NCI-H2227 (cell line): ENCODE data around the gene COQ9.

Source experiments
- DNase-seq: peaks from one replicate; lab custom pipeline; 2025; ENCODE audit not compliant: unreplicated experiment; lab: John Stamatoyannopoulos, UW

COQ9 gene

DNA sequence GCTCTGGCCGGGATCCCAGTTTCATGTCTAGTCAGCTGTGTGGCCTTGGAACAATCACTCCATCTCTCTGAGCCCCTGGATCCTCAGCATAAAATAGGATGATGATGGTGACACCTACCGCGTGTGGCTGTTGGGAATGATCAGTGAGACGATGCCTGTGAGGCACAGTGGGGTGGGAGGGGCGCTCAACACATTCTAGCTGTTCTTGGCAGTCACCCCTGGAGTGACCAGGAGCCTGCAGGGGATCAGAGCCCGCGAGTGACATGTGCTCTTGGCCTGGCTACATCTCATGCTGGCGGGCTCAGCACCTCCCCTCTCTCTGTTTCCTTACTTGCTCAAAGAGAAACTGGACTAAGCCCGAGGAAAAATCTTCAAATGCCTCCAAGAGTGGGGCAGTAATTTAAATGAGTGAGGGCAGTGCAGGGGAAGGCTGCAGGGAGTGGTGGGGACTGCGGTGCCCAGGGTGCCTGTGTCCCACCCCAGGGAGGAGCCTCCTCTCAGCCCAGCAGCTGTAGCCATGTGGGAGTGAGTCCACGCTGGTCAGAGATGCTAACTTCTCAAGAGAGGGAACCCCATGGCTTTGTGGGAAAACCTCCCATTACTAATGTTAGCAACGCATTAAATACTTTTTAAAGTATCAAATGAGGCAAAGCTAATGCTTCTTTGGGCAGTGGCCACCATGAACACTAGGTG, 62.1 kb downstream of the COQ9 start:
- no peak for DNase-seq

DNA sequence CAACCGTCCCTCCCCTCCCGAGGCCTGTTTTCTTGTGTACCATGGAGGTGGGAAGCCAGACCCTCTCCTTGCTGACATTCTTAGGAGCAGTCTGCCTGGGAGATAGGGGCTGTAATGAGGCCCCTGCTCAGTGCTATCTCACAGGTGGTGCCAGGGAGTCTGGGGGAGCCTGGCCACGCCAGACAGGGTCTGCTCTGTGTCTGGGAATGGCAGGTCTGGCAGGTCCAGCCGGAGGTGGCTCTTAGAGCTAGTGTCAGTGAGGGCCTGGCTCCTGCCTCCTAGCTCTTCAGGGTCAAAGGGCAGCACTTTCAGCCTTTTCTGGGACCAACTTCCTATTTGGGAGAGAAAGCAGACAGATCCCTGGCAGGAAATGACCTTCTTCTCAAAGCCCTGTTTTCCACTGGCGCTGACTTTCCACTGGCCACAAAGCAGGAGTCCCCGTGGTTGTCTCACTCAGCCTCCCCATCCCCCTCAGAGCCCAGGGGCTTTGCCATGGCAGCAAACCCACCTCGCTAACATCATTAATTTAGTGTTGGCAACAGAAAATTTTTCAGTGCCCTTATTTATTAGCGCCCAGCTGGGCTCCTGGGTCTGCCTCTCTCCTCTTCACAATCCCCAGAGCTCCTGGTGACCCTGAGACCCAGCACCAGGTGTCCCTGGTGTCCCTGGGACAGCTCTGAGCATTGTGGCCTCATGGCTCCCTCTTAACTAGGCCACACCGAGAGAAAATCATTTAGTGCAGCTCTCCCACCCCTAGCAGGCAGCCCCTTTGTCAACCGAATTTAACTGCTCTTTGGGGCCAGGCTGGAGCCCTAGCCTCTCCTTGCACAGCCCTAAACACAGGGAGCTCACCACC, 63.0 kb downstream of the COQ9 start:
- DNase-seq: no peak
